HG03575 (cell line): Measurements from ENCODE around the gene TBC1D16.

Source experiments
- ATAC-seq: cut with Tn5 transposase; IDR thresholded peaks from one replicate; pipeline ENCODE4 v1.9.1; 2021; ENCODE audit not compliant: unreplicated experiment, insufficient number of reproducible peaks, low FRiP score; ENCODE audit errors: extremely low read depth

Gene TBC1D16

DNA sequence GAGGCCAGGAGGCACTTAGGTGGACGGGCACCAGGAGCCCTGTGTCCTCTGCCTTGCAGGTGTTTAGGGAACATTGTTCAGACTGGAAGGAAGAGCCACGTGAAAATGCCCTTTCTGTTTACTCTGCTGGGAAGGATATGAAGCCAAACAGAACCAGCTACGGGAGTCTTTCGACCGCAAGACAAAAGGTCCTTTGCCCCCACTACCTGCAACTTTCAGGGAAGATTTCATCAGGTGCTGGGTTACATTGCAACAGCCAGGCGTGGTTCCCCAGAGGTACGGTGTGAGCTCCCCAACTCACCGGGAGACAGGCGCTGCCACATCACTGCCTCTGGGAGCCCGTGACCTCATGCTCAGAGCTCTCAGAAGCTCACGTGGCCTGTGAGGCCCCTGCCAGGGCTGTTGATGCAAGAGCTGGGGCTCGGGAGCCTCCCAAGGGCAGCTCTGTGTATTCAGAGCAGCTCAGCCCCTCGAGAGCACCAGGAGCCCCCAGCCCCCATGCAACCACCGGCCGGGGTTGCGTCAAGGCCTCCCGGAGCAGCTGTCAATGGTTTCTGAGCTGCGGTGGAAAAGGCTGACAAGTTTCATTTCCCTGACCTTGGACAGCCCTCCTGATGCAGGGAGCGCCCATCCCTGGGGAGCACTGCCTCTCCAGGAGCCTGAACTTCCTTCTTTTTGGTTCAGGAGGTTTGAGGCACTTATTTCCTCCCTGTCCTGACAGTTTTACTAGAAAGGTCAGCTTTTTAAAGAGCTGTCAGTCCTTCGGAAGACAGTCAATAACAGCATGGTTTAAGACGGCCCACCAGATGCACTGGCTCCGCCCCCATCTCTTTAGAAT is 42.1 kb downstream of the TBC1D16 start:
- ATAC-seq: no peak

GRCh38 chr17:79992649-79993389 is 42.9 kb downstream of the TBC1D16 start:
- ATAC-seq: no peak

DNA sequence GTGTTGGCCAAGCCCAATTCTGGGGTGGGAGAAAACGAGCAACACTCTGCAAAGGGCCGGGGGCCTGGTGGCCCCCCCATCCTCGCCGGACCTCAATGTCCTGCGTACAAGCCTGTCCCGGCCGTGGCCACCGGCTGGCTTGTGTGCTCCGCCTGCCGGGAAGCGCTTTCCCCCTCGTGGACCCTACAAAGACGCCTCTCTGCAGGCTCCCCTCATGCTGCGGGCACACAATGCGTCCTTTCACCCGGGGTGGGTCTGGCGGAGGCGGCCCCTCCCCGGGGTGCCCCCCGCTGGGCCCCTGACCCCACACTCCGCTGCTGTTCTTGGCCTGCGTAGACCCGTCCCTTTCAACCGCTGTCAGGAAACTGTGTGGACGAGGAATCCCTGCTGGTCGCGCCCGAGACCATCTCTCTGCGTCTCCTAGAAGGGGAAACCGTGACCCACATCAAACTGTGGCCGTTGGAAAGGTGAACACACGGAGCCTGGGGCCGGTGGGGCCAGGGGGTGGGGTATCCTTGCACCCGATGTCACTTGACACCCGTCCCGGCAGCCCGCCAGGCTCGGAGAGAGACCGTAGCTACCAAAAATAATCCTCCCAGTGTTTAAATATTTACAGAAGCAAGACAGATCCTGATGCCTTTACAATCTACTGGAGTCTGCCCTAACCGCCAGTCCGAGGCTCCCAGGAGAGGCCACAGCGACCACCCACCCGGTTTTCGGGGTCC is 43.6 kb downstream of the TBC1D16 start:
- no peak for ATAC-seq

DNA sequence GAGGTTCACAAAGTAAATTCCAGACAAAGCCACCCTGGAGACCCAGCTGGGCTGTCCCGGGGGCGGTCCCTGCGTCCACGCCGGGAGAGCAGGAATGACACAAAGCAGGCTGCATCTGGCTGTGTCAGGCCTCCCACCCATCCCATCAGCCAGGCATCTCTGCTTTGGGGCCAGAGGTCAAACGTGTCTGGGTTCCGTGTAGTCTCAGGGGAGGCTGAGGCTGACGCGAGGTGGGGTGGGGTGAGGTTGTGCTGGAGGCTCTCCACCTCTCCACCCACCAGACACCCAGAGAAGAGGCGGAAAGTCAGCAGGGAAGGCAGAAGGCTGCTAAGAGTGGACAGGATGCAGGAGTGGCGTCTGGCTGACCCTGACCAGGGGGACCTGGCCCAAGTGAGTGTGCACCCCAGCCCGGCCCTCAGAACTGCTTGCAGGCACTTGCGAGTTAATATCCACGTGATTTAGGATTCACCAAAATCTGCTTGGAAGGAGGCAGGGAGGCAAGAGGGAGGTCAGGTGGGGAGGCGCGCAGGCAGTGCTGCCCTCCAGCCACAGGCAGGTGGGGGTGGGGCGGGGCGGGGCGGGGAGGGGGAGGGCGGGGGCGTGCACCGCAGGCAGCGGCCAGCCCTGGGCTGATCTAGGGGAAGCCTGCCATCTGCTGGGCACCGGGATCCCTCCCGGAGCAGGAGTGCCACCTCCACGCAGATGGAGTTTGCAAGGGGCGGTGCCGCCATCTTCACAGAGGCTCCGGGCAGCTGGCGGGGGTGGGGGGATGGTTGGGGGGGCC is 44.3 kb downstream of the TBC1D16 start:
- no peak for ATAC-seq

DNA sequence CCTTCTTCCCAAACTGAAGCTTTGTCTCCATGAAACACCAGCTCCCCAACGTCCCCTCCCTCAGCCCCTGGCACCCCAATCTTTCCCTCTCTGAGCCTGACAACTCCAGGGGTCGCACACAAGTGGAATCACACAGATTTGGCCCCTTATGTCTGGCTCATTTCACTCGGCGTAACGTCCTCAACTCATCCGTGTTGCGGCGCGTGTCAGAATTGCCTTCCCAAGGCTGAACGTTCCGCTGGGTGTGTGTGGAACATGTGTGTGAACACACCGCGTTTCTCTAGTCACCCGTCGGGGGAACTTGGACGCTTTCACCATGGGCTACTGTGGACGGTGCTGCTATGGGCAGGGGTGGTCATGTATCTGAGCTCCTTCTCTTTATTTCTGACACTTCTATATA is 45.0 kb downstream of the TBC1D16 start:
- ATAC-seq: no peak

GRCh38 chr17:79990051-79990592 is 45.5 kb downstream of the TBC1D16 start:
- no peak for ATAC-seq

GRCh38 chr17:79989106-79989835 is 46.4 kb downstream of the TBC1D16 start:
- no peak for ATAC-seq

DNA sequence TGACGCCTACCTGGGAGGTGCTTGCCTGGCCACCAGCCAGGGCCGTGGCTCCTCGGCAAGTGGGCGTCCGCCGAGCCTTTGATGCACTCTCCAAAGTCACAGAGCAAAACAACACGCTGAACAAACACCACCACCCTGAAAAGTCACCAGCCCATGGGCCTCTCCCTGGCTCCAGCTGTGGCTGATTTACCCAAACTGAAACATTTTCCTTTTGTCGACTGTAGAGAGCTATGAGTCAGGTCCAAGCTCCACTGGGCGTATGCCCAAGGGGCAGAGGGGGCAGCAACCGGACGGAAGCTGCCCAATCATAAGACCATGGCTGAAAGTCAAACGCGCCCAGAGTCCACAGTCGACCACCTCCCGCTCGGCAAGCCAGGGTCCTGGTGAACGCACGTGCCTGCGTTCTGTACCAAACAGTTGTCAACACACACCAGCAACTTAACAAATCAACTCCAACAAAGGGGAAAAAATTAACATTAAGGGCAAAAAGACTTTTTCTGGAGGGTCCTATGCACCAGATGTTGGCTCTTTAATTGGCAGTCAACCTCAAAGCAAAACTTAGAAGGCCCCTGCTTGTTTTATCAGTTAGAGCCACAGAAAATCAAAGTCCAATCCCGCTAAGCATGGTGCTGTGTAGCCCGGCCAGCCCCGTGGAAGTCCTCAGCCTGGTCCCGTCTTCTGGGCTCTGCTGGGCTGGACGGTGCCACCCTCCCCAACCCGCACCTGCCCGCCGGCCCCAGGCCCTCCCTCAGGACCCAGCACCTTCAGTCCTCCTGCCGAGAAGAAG is 47.3 kb downstream of the TBC1D16 start:
- ATAC-seq: no peak

GRCh38 chr17:79987935-79988184 is 47.8 kb downstream of the TBC1D16 start:
- ATAC-seq: no peak

DNA sequence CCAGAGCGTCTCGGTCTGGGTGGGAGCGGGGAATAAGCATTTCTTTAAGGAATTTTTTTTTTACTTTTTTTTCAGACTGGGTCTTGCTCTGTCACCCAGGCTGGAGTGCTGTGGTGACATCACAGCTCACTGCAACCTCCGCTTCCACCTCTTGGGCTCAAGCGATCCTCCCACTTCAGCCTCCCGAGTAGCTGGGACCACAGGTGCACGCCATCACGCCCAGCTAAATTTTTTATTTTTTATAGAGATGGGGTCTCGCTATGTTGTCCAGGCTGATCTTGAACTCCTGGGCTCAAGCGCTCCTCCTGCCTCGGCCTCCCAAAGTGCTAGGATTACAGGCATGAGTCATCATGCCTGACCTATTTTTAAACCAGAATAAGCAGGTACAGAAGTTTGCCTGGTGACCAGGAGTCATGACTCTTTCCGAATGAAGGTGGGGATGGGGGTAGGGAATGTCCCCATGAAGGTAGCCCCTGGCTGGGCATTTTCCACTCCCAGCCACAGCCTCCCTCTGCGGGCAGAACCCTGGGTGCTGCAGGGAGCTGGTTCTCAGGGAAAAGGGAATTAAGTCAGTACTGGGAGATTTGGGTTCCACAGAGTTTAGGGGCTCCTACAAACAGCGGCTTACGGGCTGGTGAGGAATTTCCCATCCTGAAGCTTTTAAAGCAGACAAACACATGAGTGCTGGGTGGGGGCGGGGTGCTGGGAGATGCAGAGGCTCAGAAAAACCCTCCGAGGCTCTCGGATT is 48.3 kb downstream of the TBC1D16 start:
- no peak for ATAC-seq

GRCh38 chr17:79986411-79987186 is 49.1 kb downstream of the TBC1D16 start:
- no peak for ATAC-seq

DNA sequence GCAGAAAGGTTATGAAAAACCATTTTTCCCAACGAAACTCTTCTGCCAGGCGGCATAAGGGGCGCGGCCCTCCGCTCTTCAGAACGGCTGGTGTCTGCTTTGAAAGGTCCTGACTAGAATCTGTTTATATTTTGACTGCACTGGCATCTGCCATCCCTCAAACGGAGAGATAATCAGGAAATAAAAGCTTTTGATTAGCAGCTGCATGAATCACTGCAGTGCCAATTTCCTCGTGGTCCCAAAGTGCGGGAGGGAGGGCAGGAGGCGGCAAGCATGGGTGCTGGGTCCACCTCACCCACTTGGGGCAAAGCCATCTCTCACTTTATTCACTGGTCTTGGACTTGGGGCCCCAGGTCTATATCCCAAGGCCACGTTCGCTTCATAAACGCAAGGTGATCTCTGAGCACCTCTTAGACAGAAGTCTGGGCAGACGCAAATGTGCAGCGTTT is 49.7 kb downstream of the TBC1D16 start:
- no peak for ATAC-seq

DNA sequence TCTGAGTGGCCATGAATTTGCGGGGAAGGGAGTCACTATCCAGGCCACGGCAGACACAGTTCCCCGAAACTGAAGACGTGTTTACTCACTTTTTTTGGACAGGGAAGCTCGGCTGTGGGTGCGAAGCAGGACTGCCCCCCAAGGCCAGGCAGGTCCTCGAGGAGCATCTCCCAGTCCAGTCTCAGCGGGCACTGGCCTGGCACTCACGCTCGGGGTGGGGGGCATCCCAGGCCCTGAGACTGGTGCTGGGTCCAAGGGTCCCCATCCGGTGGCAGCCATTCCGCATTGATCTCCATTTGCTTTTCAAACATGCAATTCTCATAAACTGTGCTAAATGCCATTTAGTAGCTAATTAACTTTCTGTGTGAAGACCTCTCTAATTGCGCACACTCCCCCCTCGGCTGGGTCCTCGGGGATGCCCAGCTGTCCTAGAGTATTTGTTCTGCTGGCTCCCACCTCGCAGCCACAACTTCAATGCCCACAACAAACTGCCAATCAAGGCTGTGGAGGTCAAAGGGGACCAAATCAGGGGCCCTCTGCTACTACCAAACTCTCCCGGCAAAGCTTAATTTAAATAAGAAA is 50.2 kb downstream of the TBC1D16 start:
- no peak for ATAC-seq

DNA sequence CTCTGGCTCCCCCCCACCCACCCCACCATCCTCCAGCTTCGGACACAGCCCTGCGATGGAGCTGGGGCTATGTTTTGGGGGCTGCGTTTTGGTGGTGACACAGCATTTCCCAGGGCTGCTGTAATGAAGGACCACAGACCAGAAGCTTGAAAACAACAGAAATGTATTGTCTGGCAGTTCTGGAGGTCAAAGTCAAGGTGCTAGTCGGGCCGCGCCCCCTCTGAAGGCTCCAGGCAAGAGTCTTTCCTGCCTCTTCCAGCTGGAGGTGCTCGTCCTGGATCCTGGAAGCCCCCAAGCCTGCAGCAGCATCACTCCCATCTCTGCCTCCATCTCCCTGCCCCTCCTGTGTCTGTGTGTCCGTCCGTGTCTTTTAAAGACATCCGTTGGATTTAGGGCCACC is 50.8 kb downstream of the TBC1D16 start:
- no peak for ATAC-seq

DNA sequence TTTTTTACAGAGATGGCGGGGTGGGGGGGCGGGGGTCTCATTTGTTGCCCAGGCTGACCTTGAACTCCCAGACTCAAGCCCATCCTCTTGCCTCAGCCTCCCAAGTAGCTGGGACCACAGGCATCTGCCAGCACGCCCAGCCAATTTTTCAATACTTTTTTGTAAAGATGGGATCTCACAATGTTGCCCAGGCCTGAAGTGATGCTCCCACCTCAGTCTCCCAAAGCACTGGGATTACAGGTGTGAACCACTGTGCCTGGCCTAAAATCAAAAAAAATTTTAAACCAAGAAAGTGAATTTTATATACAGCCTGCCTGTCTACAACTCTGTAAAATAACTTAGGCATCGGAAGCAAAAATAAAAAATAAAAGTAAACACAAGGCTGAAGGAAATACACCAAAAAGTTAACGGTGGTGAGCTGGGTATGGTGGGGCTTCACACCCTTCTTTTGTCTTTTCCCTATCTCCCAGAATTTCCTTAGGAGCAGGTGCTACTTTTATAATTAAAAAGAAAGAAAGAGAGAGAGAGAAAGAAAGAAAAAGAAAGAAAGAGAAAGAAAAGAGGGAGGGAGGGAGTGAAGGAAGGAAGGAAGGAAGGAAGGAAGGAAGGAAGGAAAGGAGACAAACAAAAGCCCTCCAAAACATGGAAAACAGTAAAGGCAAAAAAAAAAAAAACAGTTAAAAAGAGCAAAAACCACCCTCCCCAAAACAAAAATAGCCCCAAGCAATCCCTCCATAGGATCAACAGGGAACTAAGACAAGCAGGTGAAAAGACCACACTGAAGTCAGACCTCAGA is 51.4 kb downstream of the TBC1D16 start:
- no peak for ATAC-seq
